HEK293T (cell line): Measurements from ENCODE around the gene ARHGAP32.

Experiments used
- ARNT ChIP-seq: fragments of 450-650 bp; IDR thresholded peaks from 2 replicates; pipeline ENCODE4 v1.6.1; 2017; ENCODE audit warnings: mild to moderate bottlenecking
- BHLHE40 ChIP-seq: fragments of 450-650 bp; IDR thresholded peaks from 2 replicates; pipeline ENCODE4 v1.6.1; 2016; ENCODE audit warnings: mild to moderate bottlenecking, moderate library complexity, borderline replicate concordance
- CTBP1 ChIP-seq: fragments of 450-650 bp; IDR thresholded peaks from 2 replicates; pipeline ENCODE4 v1.6.1; 2016; ENCODE audit warnings: borderline replicate concordance
- FOXA1 ChIP-seq: fragments of 450-650 bp; IDR thresholded peaks from 2 replicates; pipeline ENCODE4 v1.6.1; 2016; ENCODE audit warnings: mild to moderate bottlenecking
- FOXK2 ChIP-seq: fragments of 450-650 bp; IDR thresholded peaks from 2 replicates; pipeline ENCODE4 v1.6.1; 2016; ENCODE audit warnings: mild to moderate bottlenecking
- FOXM1 ChIP-seq: fragments of 450-650 bp; IDR thresholded peaks from 2 replicates; pipeline ENCODE4 v1.6.1; 2017; ENCODE audit warnings: mild to moderate bottlenecking, borderline replicate concordance
- HDGF ChIP-seq: fragments of 450-650 bp; IDR thresholded peaks from 2 replicates; pipeline ENCODE4 v1.6.1; 2017; ENCODE audit warnings: antibody characterized with exemption, borderline replicate concordance
- NFRKB ChIP-seq: fragments of 450-650 bp; IDR thresholded peaks from 2 replicates; pipeline ENCODE4 v1.6.1; 2016; ENCODE audit warnings: mild to moderate bottlenecking, moderate library complexity
- SP1 ChIP-seq: fragments of 450-650 bp; IDR thresholded peaks from 2 replicates; pipeline ENCODE4 v1.6.1; 2017
- SUZ12 ChIP-seq: fragments of 450-650 bp; IDR thresholded peaks from 2 replicates; pipeline ENCODE4 v1.6.1; 2016; ENCODE audit warnings: mild to moderate bottlenecking
- TARDBP ChIP-seq: fragments of 450-650 bp; IDR thresholded peaks from 2 replicates; pipeline ENCODE4 v1.6.1; 2016
- ZNF384 ChIP-seq: fragments of 450-650 bp; IDR thresholded peaks from 2 replicates; pipeline ENCODE4 v1.6.1; 2016
- TF ChIP-seq, protein P1 (sequence below): fragments of 450-650 bp; IDR thresholded peaks from 2 replicates; pipeline ENCODE4 v1.6.1; 2016

DNA sequence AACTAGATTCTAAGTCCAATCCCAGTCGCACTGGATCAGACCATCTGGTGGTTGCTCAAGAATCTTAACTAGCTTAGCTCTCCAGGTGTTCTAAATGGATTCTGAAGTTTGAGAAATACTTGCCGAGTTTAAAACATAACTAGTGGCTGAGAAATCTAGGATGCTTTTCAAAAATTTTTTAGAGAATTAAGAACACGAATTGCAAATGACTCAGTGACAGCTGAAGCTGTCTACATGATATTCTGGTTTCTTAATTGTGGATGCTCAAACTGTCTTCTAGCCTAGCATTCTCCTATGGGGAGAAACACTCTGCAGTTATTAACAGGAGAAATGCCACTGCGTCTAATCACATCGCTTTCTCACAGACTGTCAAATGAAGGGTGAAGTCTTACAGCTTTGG is 229.2 kb downstream of the ARHGAP32 start:
- TF ChIP-seq FOXK2: no peak
- no peak for TF ChIP-seq TARDBP
- TF ChIP-seq, protein P1, sequence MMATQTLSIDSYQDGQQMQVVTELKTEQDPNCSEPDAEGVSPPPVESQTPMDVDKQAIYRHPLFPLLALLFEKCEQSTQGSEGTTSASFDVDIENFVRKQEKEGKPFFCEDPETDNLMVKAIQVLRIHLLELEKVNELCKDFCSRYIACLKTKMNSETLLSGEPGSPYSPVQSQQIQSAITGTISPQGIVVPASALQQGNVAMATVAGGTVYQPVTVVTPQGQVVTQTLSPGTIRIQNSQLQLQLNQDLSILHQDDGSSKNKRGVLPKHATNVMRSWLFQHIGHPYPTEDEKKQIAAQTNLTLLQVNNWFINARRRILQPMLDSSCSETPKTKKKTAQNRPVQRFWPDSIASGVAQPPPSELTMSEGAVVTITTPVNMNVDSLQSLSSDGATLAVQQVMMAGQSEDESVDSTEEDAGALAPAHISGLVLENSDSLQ: no peak
- TF ChIP-seq HDGF: no peak
- no peak for TF ChIP-seq NFRKB
- TF ChIP-seq FOXM1: no peak
- TF ChIP-seq SUZ12: no peak
- TF ChIP-seq ARNT: no peak
- no peak for TF ChIP-seq ZNF384
- TF ChIP-seq BHLHE40: no peak
- TF ChIP-seq CTBP1: no peak
- TF ChIP-seq SP1: no peak
- TF ChIP-seq FOXA1: no peak
